ENCODE results near the gene IQSEC2. TPM values are rescaled to one million over a fixed set of nuclear protein-coding genes. Genes with fewer than 3 reads are reported as not detected.

Gene IQSEC2
- total RNA-seq, 1 donor from 2014 or later: 0.20 TPM

DNA sequence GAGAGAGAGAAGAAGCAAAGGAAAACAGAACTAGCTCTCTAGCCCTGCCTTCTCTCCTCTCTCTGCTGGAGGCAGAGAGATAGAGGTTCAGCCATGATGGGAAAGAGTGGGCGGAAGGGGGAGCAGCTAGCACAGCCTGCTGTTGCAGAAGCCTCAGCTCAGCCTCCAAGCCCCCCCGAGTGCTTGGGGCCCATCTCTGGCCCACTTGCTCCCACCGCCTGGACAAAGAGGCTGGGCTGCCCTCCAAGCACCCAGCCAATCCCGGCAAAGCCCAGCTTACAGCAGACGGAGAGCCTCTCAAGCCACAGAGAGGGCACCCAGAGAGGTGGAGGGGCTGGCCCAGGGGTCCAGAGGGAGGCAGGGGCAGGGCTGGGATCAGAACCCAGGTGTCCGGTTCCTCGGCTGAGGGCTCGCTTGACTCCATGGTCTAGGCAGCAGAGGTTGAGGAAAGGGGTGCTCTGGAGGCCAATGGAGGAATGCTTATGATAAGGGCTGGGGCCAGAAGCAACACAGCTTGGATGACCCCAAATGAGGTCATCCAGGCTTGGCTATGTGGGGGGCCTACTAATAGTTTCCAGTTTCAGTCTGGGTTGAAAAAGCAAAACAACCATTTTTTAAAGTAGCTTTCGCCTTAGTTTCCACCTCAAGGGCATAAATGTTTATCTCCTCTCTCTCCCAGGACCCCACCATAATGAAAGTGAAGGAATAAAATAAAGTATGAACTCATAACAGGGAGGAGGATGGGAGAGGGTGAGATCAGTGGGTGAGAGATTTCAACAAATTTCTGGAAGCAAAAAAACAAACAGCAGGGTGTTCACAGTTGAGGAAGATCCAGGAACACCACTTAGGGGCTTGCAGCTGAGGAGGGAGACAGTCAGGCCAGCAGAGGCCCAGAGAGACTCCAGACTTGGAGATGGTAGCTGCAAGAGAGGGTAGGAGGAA is 24.9 kb upstream of the IQSEC2 start:
- intact Hi-C loops (cut with micrococcal nuclease): no loop called here

DNA sequence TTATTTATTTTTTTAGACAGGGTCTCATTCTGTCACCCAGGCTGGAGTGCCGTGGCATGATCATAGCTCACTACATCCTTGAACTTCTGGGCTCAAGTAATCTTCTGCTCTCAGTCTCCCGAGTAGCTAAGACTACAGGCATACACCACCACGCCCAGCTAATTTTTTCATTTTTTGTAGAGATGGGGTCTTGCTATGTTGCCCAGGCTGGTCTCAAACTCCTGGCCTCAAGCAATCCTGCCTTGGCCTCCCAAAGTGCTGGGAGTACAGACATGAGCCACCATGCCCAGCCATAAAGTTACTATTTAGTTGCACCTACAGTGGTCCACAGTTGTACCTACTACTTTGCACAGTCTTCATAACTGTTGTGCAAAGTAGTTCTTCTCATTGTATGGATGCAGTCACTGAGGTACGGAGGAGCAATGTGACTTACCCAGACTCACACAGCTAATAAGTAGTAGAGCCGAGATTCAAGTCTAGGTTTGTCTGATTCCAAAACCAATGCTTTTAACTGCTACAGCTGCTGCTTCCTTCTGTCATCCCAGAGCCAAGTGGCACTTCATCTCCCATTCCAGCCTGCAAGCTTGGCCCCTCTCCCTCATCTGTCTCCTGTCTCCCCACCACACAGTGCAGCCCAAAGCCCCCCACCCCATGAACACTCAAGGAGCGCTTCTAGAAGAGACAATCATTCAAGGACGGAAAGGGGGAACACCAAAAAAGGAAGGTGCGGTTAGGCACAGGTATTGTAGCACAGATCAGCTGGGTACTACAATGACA is 24.0 kb upstream of the IQSEC2 start:
- intact Hi-C loops (cut with micrococcal nuclease): no loop called here

DNA sequence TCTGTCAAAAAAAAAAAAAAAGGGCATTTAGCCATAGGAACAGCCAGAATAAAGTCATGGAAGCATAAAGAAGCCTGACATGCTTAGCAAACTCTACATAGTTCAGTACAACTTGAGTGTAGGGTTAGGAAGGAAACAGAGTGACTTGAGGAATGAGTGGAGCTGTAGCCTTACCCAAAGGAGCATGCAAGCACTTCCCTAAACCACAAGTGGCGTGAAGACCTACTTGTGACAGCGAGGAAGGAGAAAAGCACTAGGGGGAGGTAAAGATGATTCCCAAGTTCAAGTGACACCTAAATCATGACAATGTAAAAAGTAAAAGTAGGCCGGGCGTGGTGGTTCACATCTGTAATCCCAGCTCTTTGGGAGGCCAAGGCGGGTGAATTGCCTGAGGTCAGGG is 21.8 kb upstream of the IQSEC2 start:
- intact Hi-C loops (cut with micrococcal nuclease): no loop called here

DNA sequence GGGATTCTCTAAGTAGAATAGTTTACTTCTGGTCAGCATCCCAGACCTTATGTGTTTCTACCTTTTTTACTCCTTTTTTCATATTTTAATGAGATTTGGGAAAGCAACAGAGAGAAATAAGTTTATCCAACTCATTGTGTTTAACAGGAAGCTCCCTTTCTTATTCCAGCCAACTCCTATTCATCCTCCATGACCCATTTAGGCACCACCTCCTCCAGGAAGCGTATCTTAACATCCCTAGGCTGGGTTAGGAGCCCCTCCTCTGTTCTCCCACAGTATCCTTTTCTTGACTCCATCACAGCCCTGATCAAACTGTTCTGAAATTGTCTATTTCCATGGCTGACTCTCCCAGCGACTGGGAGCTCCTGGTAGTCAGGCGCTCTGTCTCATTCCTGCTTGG is 18.8 kb upstream of the IQSEC2 start:
- intact Hi-C loops (cut with micrococcal nuclease): no loop called here

DNA sequence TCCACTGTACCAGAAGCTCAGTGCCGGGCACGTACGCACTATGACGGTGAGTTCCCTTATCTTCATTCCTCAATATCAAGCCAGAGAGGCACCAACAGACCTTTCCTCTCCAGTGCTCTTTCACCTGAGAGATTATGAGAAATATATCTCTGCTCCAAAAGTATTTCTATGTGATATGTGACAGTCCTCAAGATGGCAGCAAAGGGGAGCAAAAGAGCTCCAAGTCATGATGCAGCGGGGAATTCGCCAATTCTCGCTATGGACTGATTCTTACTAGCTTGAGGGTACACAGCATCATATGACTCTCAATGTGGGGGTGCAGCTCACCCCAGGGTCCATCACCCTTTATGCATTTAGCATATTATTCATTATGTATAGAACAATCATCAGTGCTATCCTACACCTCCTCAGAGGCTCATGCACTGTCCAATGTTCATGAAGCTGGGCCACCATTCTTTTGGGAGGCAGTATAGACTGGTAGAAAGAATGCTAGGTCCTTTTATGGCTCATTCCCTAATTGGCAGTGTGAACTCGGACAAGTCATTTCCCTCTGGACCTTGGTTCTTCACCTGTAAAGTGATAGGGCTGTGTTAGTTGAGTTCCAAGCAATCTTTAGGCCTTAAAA is 12.8 kb upstream of the IQSEC2 start:
- intact Hi-C loops (cut with micrococcal nuclease): no loop called here

DNA sequence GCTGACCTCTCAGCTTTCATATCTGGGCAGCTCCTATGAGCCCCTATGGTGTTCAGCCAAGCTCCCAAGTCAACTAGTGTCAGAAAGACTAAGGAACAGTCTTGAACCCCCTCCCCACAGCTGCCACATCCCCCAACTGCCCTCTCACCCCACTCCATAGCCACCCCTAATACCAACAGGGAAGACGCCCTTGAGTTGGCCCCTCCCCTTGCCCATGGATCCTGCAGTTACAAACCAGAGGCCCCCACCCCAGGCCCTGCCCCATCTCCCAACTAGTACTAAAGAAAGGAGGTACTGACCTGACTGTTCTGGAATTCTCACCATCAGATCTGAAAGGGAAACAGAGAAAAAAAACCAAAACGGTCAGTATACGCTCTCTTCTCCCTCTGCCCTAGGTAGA is 10.2 kb upstream of the IQSEC2 start:
- intact Hi-C loops (cut with micrococcal nuclease): no loop called here

DNA sequence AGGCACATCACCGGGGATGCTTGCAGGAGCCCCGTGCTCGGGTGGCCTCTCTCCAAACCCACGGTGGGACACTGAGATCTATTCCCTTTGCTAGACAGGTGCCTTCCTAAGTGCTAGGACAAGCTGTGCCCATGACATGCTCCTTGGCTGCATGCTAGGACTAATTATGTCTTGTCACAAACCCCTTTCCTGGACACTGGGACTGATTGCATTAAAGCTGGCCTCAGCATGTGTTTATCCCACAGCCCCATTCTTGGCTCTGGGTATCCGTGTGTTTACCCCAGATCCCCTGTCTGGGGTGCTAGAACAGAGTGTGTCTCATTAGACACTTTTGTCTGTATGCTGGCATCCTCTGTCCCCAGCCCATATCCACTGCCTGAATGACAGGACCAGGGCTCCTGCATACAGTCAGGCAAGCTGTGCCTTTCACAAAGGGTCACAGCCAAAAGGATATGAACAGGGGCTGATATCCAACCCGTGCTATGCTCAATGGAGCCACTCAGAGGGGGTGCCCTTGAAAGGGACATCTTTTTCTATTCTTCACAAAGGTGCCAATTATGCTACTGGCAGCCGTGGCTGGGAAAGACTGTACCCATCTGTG is 9.2 kb upstream of the IQSEC2 start:
- intact Hi-C loops (cut with micrococcal nuclease): no loop called here

DNA sequence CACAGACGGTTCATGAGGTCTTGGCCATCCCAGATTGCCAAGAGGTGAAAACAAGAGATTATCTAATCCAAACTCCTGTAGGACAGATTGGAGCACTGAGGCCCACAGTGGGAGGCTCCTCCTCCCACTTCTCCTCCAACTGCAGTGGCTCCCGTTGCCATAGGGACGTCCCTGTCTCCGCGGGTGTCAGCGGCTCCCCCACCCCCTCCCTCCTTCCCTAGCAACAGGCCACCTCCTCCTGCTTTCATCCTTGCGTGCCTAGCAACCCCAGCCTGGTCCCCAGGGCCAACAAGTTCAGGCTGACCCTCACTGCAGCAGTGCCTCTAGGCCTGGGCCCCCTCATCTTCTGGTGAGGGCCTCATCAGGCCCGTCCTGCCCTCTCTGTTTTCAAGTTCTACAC is 6.8 kb upstream of the IQSEC2 start:
- intact Hi-C loops (cut with micrococcal nuclease): loop anchor here (2.0 kb wide), 1 partner anchor 63 kb away; the partner anchor contains the start of gene KDM5C

DNA sequence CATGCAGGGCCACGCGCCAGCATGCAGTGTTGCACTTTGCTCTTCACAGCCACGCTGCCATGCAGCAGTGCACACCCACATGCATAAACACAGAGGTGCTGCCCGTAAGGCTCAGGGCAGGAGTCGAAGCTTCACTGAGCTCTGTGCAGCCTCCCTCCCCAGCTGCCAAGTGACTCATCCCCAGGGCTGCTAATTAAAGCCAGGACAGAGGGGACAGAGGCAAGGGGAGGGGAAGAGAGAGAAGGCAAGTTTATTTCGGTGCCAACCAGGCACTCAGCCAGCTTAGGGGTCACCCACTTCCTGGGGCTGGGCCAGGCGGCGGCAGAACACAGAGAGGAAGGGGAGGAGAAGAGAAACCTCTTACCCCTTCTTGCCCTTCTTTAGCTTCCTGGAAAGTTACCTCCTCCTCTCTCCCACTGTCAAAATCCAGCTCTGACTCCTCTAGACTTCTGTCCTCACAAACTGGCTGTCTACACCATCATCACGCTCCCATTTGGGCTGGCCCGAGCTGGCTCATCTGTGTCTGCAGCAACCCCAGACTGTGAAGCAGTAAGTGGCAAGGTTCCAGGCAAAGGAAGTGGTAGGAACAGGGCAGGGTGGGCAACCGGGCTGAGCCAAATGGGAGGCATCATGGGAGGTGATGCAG is 6.2 kb upstream of the IQSEC2 start:
- intact Hi-C loops (cut with micrococcal nuclease): loop anchor here (2.0 kb wide), 1 partner anchor 63 kb away; the partner anchor contains the start of gene KDM5C

DNA sequence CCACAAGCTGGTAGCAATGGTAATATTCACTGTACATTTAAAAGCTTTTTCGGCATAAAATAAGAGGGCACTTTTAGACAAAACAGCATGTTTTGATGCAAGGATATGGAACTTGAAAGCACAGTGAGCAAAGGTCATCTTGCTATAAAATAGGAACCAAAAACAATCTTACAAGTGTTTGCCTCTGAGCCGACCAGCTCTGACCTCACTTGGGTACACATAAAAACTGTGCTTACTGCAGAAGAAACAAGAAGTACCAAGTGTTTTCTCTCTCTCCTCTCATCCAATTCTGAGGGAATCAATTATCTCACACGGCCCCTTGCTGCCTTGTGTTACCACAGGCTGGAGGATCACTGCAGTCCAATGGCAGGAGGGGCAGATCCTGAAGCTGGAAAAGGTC is 4.8 kb upstream of the IQSEC2 start:
- intact Hi-C loops (cut with micrococcal nuclease): no loop called here

DNA sequence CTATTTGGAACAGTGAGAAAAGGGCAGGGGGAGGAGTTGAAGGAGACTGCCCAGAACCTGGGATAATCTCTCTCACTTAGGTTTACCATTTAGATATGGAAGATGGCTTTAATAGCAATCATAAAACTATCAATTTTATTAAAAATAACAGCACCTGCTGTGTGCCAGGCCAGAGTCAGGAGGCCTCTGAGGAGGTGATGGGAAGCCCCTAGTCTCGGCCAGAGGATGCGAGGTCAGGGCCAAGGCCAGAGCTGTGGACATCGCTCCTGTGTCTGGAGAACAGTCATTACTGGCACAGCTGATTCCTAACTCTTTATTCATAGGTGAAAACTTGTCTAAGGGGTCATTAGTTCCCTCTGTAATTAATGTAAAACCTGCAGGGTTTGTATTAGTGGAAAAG is 4.2 kb upstream of the IQSEC2 start:
- intact Hi-C loops (cut with micrococcal nuclease): no loop called here

DNA sequence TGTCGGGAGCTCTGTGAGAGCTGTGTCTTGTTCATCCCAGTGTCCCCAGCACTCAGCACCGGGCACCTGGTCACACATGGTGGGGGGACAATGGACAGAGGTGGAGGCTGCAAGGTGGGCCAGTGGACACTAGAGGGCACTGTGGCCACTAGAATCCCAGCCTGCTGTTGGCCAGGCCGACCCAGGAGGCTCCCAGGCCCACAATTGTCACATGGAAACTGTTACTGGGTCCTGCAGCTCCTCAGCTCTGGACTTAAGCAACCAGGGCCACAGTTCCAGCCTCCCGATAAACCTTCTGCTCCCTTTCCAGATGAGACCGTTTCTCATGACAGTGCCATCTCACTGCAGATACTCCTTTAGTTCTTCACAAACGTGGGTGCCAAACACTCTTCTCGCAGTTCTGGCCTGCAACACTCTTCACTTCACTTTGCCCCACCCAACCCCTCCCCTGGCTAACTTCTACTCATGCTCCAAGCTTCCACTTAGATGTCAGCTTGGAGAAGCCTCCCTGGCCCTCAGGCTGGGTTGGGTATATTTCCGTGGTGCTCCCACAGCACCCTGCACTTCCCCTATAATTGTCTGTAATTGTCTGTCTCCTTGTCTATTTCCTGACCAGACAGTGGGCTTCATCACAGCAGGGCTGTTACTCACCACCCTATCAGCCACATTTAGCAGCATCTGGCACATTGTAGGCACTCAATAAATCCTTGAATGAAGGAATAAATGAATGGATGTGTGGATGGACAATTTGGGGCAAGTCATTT is 3.5 kb upstream of the IQSEC2 start:
- intact Hi-C loops (cut with micrococcal nuclease): no loop called here

DNA sequence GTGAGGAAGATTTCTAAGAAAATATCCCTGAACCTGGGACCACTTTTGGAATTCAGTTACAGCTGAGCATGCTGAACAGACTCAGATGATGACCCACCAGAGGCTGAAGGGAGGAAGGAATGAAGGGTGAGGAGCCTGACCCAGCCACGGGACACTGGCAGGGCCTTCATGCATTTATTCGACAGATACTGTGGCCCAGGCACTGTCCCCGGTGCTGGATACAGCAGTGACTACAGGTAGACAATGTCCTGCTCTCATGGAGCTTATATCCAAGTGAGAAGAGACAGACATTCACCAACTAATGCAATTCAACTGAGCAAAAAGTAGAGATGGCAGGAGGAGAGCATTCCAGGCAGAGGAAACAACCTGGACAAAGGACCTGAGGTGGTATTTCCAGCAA is 2.2 kb upstream of the IQSEC2 start:
- intact Hi-C loops (cut with micrococcal nuclease): no loop called here

DNA sequence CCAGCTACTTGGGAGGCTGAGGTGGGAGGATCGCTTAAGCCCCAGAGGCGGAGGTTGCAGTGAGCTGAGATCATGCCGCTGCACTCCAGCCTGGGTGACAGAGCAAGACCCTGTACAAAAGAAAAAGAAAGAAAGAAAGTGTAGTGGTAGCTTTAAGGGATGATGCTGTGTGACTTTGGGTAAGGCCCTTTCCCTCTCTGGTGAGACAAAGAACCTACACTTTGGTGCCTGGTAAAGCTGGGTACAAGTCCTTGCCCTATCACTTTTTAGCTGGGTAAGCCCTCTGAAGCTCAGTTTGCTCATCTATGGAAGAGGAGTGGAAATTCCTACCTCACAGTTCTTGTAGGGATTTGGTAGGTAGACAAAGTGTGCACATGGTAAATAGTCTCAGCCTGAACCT is 1.7 kb upstream of the IQSEC2 start:
- intact Hi-C loops (cut with micrococcal nuclease): no loop called here

DNA sequence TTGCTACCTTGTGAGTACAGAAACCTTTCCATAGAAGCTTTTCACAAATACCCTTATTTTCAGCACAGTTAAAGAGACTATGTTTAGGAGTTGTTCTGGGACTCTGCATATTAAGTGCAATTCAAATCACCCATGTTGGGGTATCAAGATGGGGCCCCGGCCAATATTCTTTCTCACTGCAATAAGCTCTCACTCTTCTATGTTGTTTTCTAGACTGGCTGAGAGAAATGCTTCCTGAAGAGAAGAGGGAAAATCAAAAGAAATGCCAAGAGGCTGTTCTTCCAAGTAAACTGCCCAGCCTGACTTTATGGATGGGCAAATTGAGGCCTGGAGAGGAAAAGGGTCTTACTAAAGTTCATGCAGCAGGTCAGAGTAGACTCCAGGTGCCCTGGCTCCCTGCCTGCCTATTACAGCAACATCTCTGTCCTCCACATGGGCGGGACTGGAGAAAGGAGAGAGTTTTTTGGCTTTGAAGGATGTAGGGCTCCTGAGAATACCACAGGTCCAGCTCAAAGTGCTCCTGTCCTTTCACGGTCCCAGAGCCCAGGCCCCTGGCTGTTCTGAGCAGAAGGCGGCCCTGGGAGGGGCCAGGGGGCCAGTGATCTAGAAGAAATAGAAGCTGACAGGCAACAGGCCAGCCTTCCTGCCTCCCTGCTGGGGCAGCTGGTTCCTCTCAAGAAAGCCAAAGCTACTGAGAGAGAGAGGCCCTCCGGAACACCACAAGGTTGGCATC is 745 bp upstream of the IQSEC2 start:
- intact Hi-C loops (cut with micrococcal nuclease): no loop called here

DNA sequence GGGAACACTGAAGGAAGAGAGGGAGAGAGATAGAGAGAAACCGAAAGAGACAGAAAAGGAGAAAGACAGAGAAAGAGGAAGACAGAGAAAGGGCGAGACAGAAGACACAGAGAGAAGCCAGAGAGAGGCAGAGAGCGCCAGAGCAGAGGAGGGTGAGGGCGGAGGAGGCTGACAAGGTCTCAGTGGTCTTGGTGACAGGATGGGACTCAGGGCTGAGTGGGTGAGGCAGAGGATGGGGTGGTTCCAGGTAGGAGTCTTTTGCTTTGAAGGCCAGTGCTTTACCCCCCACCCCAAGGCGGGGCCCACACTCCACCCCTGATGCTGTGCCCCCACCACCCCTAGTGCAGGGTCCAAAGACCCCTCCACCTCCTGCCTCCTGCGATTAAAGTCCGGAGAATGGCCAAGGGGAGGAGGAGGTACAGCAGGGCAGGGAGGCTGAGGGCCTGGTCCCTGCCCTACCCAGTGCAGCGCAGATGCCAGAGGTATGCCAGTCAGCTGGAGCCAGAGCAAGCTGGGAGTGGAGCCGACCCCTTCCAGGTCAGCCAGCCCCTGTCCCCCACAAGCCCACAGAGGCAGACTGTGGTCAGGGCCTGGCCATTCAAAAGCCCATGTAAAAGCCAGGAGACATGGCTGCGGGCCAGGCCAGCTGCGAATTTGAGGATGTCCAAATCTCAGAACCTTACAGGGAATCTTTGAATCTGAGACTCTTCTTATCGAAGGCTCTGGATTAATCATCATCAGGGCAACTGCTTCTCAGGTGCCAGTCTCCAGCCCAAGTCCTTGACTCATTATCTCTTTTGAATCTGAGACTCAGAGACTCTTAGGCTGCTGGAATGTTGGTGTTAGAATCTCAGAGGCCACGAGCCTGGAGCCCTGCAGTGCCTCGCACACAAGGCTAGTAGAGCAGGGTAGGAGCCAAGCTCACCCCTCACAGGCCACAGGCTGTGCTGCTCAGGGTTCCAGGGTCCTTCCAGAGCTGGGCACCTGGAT is 758 bp downstream of the IQSEC2 start:
- intact Hi-C loops (cut with micrococcal nuclease): no loop called here

DNA sequence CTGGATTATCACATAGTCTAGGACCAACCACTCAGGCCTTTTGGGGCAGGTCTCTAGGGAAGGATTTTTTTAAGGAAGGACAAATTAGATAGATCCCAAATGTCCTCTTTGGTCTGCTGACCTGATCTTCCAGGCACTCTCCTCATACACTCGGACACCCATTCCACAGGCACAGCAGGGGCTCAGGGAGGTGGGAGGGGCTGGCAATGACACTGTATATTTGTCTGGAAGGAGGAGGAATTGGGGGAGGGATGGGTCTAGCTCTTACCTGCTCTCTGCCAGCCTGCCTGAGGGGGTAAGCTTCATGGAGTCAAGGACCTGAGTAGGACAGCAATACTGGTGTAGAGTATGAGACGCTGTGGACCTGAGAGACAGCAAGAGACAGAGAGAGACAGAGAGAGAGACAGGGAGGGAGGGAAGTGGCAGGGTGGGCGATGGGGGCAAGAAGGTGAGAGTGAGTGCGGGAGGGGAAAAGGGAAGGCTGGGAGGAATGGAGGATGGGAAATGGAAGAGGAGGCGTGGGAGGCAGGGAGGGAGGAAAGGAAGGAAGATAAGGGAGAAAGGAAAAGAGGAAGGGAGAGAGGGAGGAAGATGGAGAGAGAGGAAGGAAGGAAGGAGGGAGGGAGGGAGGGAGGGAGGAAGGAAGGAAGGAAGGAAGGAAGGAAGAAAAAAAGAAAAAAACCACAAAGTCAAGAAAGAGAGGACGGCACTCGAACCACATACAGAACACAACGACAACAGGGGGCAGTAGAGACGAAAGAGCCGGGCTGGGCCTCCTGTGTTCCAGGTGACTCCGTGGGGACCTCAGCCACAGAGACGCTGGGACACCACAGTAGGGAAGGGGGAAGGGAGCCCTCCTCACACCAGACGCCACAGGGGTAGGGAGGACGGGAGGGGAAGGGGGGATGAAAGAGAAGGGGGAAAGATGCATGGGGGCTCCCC is 1.8 kb downstream of the IQSEC2 start:
- intact Hi-C loops (cut with micrococcal nuclease): no loop called here
